Measurements from ENCODE around the gene HNRNPLL.
"Not testable (repeated sequence)": the region's sequence is repeated elsewhere in the genome, so short reads cannot be mapped to it uniquely, and the experiment has no call there.

Gene HNRNPLL

DNA sequence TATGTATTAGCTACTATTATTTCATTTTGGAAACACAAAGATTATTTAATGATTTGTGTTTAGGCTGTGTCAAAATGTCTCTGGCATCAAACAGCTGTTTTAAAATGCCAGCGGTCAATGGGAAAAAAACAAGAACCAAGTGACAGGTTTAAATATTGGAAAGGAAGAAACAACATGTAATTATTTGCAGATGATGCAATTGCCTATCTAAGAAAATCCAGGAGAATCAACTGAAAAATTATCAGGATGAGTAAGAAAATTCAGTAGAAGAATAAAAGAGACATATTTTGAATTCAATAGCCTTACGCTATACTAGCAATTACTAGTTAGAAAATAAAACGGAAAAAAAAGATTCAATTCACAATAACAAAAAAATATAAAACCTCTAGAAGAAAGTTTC, 51.6 kb downstream of the HNRNPLL start:
- no peak for DNase-seq

- DNase-seq: no peak
Measured at GRCh38 chr2:38549851-38550250, 52.9 kb downstream of the HNRNPLL start.

GRCh38 chr2:38549071-38549704, 53.5 kb downstream of the HNRNPLL start:
- no peak for DNase-seq

DNA sequence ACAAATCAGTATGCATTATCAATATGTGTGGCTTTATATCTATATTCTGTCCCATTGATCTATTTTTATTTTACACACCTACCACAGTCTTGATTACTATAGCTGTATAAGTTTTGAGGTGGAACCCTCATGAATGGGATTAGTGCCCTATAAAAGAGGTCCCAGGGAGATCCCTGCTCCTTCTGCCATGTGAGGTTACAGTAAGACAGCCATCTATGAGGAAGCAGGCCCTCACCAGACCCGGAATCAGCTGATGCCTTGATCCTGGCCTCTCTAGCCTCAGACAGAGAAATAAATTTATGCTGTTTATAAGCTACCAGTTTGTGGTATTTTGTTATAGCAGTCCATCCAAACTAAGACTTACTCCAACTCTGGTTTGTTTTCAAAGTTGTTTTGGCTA, 54.9 kb downstream of the HNRNPLL start:
- DNase-seq: no peak

- no peak for DNase-seq
Measured at GRCh38 chr2:38546585-38546984, 56.1 kb downstream of the HNRNPLL start.

- no peak for DNase-seq
Measured at GRCh38 chr2:38546064-38546463, 56.7 kb downstream of the HNRNPLL start.

GRCh38 chr2:38542248-38542631, 60.5 kb downstream of the HNRNPLL start:
- not testable (repeated sequence) for DNase-seq

- no peak for DNase-seq
Measured at GRCh38 chr2:38540580-38541286, 62.0 kb downstream of the HNRNPLL start.

DNA sequence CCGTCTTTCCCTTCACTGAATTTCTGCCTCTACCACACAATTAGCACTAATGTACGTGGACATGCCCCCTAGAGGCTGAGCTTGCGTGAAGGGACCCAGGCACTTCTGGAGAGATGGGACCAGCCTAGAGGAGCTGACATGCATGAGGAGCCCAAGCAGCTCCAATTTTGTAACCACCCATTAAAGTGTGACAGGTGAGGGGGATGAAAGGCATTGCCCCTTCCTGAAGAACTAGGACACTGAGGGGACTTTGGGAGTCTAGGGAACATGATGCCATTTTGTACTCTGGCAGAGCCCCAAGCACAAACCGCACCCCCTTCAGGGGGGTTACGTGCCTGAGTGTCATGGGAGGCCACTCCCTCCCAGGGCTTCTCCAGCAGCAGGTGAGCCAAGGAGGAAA, 63.6 kb downstream of the HNRNPLL start:
- DNase-seq: no peak

DNA sequence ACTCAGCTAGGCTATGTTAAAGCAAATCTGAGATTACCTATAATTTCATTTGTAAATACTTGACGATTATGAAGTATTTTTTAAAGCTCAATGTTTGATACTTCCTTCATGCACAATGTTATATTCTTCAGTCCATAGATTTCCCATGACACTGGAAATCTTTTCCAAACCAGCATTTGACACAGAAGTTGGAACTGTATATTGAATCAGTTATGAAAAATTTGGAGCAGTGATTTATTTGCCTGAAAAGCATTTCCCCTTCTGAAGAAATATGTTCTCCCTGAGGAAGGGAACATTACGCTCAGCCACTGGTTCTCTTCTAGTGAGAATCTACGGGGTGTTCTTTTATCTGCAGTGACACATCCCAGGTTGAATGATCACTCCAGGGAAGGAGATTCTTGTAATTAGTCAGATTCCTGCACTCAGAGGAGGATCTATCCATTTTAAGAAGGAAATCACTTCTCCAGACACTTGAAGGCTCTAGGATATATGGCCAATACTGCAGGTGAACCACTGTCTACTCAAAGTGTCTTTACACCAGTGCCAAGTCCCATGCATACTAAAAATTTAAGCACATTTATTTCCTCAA, 64.7 kb downstream of the HNRNPLL start:
- DNase-seq: no peak

DNA sequence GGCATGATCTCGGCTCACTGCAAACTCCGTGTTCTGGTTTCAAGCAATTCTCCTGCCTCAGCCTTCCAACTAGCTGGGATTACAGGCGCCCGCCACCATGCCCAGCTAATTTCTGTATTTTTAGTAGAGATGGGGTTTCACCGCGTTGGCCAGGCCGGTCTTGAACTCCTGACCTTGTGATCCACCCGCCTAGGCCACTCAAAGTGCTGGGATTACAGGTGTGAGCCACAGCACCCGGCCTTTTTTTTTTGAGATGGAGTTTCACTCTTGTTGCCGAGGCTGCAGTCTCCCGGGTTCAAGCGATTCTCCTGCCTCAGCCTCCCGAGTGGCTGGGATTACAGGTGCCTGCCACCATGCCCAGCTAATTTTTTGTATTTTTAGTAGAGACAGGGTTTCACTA, 65.4 kb downstream of the HNRNPLL start:
- not testable (repeated sequence) for DNase-seq

- DNase-seq: peak; percentile 42
Measured at GRCh38 chr2:38535744-38536506, 66.8 kb downstream of the HNRNPLL start.

GRCh38 chr2:38535404-38535743, 67.4 kb downstream of the HNRNPLL start:
- no peak for DNase-seq

DNA sequence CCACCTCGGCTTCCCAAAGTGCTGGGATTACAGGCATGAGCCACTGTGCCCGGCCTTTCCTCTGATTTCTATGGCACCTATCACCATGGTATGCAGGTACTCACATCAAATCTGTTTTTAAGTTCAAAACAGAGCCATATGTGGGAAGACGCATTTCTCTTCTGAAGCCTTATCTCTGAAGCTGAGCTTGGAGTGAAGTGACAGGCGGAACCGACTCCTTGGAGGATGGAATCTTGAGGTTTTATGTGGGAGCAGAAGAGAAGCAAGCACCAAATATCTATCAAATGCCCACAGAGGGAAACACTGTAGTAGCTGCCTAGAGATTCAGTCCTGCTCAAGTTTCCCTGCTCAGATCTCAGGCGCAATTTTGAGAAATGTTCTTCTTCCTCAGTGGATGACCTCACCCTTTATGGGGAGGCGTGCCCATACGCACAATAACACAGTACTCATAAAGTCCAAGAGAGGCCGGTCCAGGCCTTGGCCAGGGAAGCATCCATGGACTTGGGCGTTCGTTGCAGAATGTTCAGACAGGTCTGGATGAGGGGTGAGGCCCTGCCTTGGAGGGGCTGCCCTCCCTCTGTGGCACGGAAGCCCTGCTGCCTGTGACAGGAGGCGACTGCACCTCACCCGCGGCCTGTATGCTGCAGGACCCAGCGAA, 67.9 kb downstream of the HNRNPLL start:
- no peak for DNase-seq

- peak; percentile 75 for DNase-seq
Measured at GRCh38 chr2:38533757-38534545, 68.8 kb downstream of the HNRNPLL start.

GRCh38 chr2:38533180-38533579, 69.5 kb downstream of the HNRNPLL start:
- peak; percentile 91 for DNase-seq

DNA sequence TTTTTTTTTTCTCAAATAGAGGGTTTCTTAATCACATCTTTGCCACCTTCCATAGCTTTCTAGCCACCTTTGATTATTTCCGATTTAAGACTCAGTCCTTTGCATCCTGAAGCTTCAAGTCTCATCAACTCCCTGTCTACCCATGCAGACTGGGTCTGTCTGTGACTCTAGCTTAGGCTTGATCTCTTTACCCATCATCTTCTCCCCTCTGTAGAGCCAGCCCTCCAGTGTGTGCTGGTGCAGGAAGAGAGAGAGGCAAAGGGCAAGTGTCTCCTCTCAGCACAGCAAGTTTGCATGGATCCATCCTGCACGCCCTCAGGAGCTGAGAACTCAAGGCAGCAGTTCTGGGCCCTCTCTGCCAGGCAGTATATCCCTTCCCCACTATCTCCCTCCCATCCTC, 70.4 kb downstream of the HNRNPLL start:
- DNase-seq: no peak

DNA sequence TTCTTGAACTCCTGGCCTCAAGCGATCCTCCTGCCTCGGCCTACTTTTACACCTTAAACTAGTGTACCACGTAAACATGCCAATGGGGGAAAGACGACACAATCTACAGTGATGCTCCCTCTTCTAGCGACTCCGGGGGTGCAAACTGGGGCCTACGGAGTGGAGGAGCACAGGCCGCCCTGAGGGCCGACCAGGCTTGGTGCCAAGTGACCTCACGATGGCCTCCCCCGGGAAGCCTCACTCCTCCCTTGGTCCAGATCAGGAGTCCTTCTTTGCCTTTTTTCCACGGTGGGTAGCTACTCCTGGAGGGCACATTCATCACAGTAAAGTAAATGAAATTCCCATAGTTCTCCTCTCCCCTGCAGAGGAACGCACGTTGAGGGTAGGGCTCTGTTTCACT, 73.5 kb downstream of the HNRNPLL start:
- no peak for DNase-seq

DNA sequence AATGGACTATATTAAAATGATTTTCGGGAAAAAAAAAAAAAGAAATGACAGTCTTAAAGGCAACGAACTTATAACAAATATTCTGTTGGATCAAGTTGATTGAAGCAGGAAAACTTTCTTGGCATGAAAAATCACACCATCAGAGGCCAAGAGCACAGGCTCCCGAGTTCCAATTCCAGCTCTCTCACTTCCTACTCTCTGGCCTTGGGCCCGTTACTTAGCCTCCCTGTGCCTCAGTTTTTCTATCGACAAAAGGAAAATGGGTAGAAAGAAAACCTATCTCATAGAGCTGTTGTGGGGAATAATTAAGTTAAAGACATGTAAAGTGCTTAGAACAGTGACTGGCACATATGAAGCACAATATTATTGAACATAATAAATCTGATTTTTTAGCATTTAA, 74.2 kb downstream of the HNRNPLL start:
- no peak for DNase-seq

DNA sequence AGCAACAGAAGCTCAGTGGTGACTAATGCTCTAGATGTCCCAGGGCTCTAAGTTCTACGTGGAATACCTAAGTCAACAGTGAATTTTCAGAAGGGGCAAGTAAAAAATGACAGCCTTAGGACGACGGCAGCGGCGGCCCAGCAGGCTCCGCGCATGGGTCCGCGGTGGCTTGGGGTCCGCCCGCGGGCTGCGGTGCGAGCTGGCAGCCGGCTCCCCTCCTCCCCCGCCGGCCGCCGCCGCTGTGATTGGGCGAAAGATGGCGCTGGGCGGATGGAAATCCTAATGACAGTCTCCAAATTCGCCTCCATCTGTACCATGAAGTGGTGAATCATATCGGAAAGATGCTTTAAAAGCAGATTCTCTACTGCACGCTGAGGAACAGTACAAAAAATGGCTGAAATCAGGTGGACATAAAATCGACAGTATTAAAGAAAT, 74.7 kb downstream of the HNRNPLL start:
- DNase-seq: peak; percentile 21

- no peak for DNase-seq
Measured at GRCh38 chr2:38527338-38528007, 75.3 kb downstream of the HNRNPLL start.

DNA sequence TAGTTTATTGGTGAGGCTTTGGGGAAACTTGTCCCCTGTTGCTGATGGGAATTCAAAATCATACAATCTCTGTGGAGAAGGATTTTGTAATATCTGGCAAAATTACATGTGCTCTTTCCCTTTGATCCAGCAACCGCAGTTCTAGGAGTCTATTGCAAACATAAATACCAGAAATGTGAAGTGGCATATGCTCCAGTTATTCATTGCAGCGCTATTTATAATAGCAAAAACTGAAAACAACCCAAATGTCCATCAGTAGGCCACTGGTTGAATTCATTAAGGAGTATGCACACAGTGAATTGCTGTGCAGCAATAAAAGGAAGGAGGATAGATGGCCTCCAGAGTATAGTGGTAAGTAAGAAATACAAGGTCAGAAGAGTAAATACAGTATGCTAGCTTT, 76.5 kb downstream of the HNRNPLL start:
- DNase-seq: no peak

Data from MV-4-11 (cell line).